Esophagus squamous epithelium (tissue), 5 donors: Measurements from ENCODE around the gene MAST3. TPM values are rescaled to one million over a fixed set of nuclear protein-coding genes. Genes with fewer than 3 reads are reported as not detected.

Source experiments
- DNase-seq: peaks from one replicate; lab custom pipeline; 2025; lab: John Stamatoyannopoulos, UW
- H3K27ac ChIP-seq, 4 donors: fragments of 200-600 bp; sonication (generic); one replicate each; pipeline ENCODE4 v1.5.1; 2016 to 2019; ENCODE audit warnings: mild to moderate bottlenecking in 1 of 4
- H3K27me3 ChIP-seq, 4 donors: fragments of 200-600 bp; sonication (generic); 1 replicate in 3 of 4; 2 replicates in 1 of 4; pipeline versions ENCODE4 v1.5.1 to v1.6.0; 2017 to 2021; ENCODE audit warnings: antibody characterized with exemption in 1 of 4
- H3K36me3 ChIP-seq, 3 donors: fragments of 200-600 bp; sonication (generic); one replicate each; pipeline ENCODE4 v1.5.1; 2016 to 2019
- H3K4me1 ChIP-seq, 3 donors: fragments of 200-600 bp; sonication (generic); one replicate each; pipeline ENCODE4 v1.5.1; 2017 to 2019
- H3K4me3 ChIP-seq, 4 donors: fragments of 200-600 bp; sonication (generic); 1 replicate in 3 of 4; 2 replicates in 1 of 4; pipeline ENCODE4 v1.5.1; 2016 to 2019; ENCODE audit warnings: mild to moderate bottlenecking in 2 of 4, moderate library complexity in 1 of 4
- H3K9me3 ChIP-seq, 3 donors: fragments of 200-600 bp; sonication (generic); one replicate each; pipeline ENCODE4 v1.5.1; 2016 to 2019
- CTCF ChIP-seq, 6 experiments: fragments of 450-650 bp in 4 of 6; fragments of 200-600 bp in 2 of 6; sonication (generic) in 2 of 6; IDR thresholded peaks; one replicate each; pipeline ENCODE4 v1.5.1; 2016 to 2019; ENCODE audit warnings: antibody characterized with exemption in 6 of 6, mild to moderate bottlenecking in 4 of 6, moderate library complexity in 4 of 6
- POLR2A ChIP-seq, 4 donors: fragments of 450-650 bp; IDR thresholded peaks; one replicate each; pipeline ENCODE4 v1.6.1; 2017; ENCODE audit warnings: antibody characterized with exemption in 4 of 4, mild to moderate bottlenecking in 4 of 4, moderate library complexity in 3 of 4
- WGBS, 2 donors: methylation state at CpG; one replicate each; pipeline ENCODE4 v1.1.5; 2018; 5-methylcytosine and 5-hydroxymethylcytosine counted together
- intact Hi-C: fragments of 100-400 bp; cut with DNase I; formaldehyde crosslinking; loops from one replicate; pipeline ENCODE4 v1.15.0; 2022
- total RNA-seq, 4 donors: library from RNA; depleted of rRNA; stranded (reverse); fragments of >200 nt; gene quantifications; one replicate each; pipeline ENCODE4 v1.1.0, GENCODE V29; 2016
- donor health status: DM: yes; HTN: yes; CAD: no.

Gene MAST3
- total RNA-seq, 4 donors from 2014 or later, result 2.3 to 4.8 (median 4.1) TPM

GRCh38 chr19:18137242-18137641, 39.7 kb downstream of the MAST3 start:
- intact Hi-C loops, result no loop called here
- no peak overlapping the region for H3K4me3 ChIP-seq
- H3K4me1 ChIP-seq, result no peaks in the 10 kb centered on the region
- peaks cover 4 to 97% (median 14%) of the 10 kb centered on the region in 3 donors for H3K36me3 ChIP-seq
- TF ChIP-seq POLR2A (IDR thresholded peaks at IDR 0.05) (no peak), CTCF (IDR thresholded peaks at IDR 0.05) (no peak)
- no peaks in the 10 kb centered on the region for H3K27me3 ChIP-seq
- H3K9me3 ChIP-seq, result no peaks in the 10 kb centered on the region
- DNase-seq, result no peak
- H3K27ac ChIP-seq, result no peak overlapping the region
- WGBS, 2 donors, result 37 to 76% methylated on average over 4 to 5 of the region's 11 CpGs

- no peaks in the 10 kb centered on the region for H3K27me3 ChIP-seq
- no peaks in the 10 kb centered on the region for H3K9me3 ChIP-seq
- H3K36me3 ChIP-seq, result peaks cover 4 to 97% (median 8%) of the 10 kb centered on the region in 3 donors
- no peak overlapping the region for H3K27ac ChIP-seq
- 90 to 99% methylated on average over 4 to 8 of the region's 9 CpGs for WGBS, 2 donors
- DNase-seq, result no peak
- intact Hi-C loops, result no loop called here
- no peak overlapping the region for H3K4me3 ChIP-seq
- no peak for TF ChIP-seq POLR2A (IDR thresholded peaks at IDR 0.05)
- no peak for TF ChIP-seq CTCF (IDR thresholded peaks at IDR 0.05)
- H3K4me1 ChIP-seq, result no peaks in the 10 kb centered on the region
These were observed 40.2 kb downstream of the MAST3 start for GRCh38 chr19:18137657-18138339.

GRCh38 chr19:18140473-18140872, 42.9 kb downstream of the MAST3 start:
- H3K36me3 ChIP-seq, result peaks cover 19 to 97% (median 23%) of the 10 kb centered on the region in 3 donors
- 96 to 100% methylated on average over 1 of the region's 1 CpG for WGBS, 2 donors
- H3K4me1 ChIP-seq, result no peaks in the 10 kb centered on the region
- no peak for DNase-seq
- H3K27ac ChIP-seq, result no peak overlapping the region
- intact Hi-C loops, result no loop called here
- no peaks in the 10 kb centered on the region for H3K9me3 ChIP-seq
- H3K4me3 ChIP-seq, result no peak overlapping the region
- TF ChIP-seq CTCF (IDR thresholded peaks at IDR 0.05) (no peak), POLR2A (IDR thresholded peaks at IDR 0.05) (no peak)
- H3K27me3 ChIP-seq, result no peaks in the 10 kb centered on the region

- H3K36me3 ChIP-seq, result peaks cover 21 to 97% (median 23%) of the 10 kb centered on the region in 3 donors
- H3K4me3 ChIP-seq, result no peak overlapping the region
- no peaks in the 10 kb centered on the region for H3K4me1 ChIP-seq
- TF ChIP-seq CTCF (IDR thresholded peaks at IDR 0.05) (no peak), POLR2A (IDR thresholded peaks at IDR 0.05) (no peak)
- no peaks in the 10 kb centered on the region for H3K27me3 ChIP-seq
- 92 to 94% methylated on average over 4 to 6 of the region's 6 CpGs for WGBS, 2 donors
- intact Hi-C loops, result no loop called here
- DNase-seq, result no peak
- no peak overlapping the region for H3K27ac ChIP-seq
- no peaks in the 10 kb centered on the region for H3K9me3 ChIP-seq
These were observed 43.5 kb downstream of the MAST3 start for GRCh38 chr19:18141031-18141430.

- Histone ChIP-seq H3K27me3 (no peaks in the 10 kb centered on the region), H3K4me3 (no peak overlapping the region), H3K9me3 (no peaks in the 10 kb centered on the region), H3K27ac (no peak overlapping the region), H3K4me1 (peaks cover 0 to under 1% (median 0%) of the 10 kb centered on the region in 3 donors), H3K36me3 (peaks cover 17 to 87% (median 23%) of the 10 kb centered on the region in 3 donors)
- intact Hi-C loops, result no loop called here
- WGBS, 2 donors, result 76% methylated on average over 3 of the region's 3 CpGs; no CpG with 5 or more reads in 1 of the 2 donors
- no peak for TF ChIP-seq POLR2A (IDR thresholded peaks at IDR 0.05)
- no peak for TF ChIP-seq CTCF (IDR thresholded peaks at IDR 0.05)
- no peak for DNase-seq
These were observed 46.3 kb downstream of the MAST3 start for GRCh38 chr19:18143902-18144301.
